Fibroblast of lung (primary cell): ENCODE results near the gene ST8SIA6. TPM values are rescaled to one million over a fixed set of nuclear protein-coding genes. Genes with fewer than 3 reads are reported as not detected.

Experiments
- DNase-seq, 2 donors: peaks; one replicate each; pipeline versions ENCODE4 v3.0.0 to v3.0.0-alpha.2; 2010; ENCODE audit warnings: low read depth in 2 of 2
- H2AFZ ChIP-seq: 2 replicates; pipeline ENCODE4 v1.5.1; 2012; ENCODE audit warnings: low read length, control low read depth, inconsistent platforms
- H3K27ac ChIP-seq: 2 replicates; pipeline ENCODE4 v1.5.1; 2011; ENCODE audit warnings: low read length, control low read depth; ENCODE audit not compliant: insufficient read depth
- H3K27me3 ChIP-seq: 2 replicates; pipeline ENCODE4 v1.5.1; 2011; ENCODE audit warnings: mild to moderate bottlenecking, low read length; ENCODE audit not compliant: control insufficient read depth, insufficient read depth
- H3K36me3 ChIP-seq: 2 replicates; pipeline ENCODE4 v1.5.1; 2011; ENCODE audit warnings: low read length; ENCODE audit not compliant: control insufficient read depth, insufficient read depth
- H3K4me1 ChIP-seq: 2 replicates; pipeline ENCODE4 v1.5.1; 2011; ENCODE audit warnings: low read length; ENCODE audit not compliant: control insufficient read depth, insufficient read depth; ENCODE audit errors: extremely low read depth
- H3K4me2 ChIP-seq: 2 replicates; pipeline ENCODE4 v1.5.1; 2011; ENCODE audit warnings: low read length, control low read depth; ENCODE audit not compliant: insufficient read depth; ENCODE audit errors: extremely low read depth
- H3K4me3 ChIP-seq, 4 experiments: fragments of 200-600 bp in 1 of 4; sonication (generic) in 1 of 4; replicated peaks in 1 of 4; 2 replicates each; pipeline ENCODE4 v1.5.1; 2011 to 2016; ENCODE audit warnings: low read length in 4 of 4, low read depth in 3 of 4, mild to moderate bottlenecking in 3 of 4, control low read depth in 2 of 4, inconsistent platforms in 1 of 4, mixed read lengths in 1 of 4; ENCODE audit not compliant: insufficient read depth in 1 of 4; ENCODE audit errors: control extremely low read depth in 1 of 4
- H3K79me2 ChIP-seq: 2 replicates; pipeline ENCODE4 v1.5.1; 2012; ENCODE audit warnings: mild to moderate bottlenecking, low read length, inconsistent platforms; ENCODE audit not compliant: control insufficient read depth, insufficient read depth
- H3K9ac ChIP-seq: 2 replicates; pipeline ENCODE4 v1.5.1; 2011; ENCODE audit warnings: mild to moderate bottlenecking, low read length, control low read depth; ENCODE audit not compliant: insufficient read depth
- H3K9me3 ChIP-seq: 2 replicates; pipeline ENCODE4 v1.5.1; 2012; ENCODE audit warnings: low read depth, low read length; ENCODE audit not compliant: control insufficient read depth, insufficient read depth
- H4K20me1 ChIP-seq: 2 replicates; pipeline ENCODE4 v1.5.1; 2011; ENCODE audit warnings: low read length; ENCODE audit not compliant: control insufficient read depth, insufficient read depth; ENCODE audit errors: extremely low read depth
- CTCF ChIP-seq, 2 donors: IDR thresholded peaks in 1 of 2; conservative IDR thresholded peaks in 1 of 2; 1 replicate in 1 of 2; 2 replicates in 1 of 2; pipeline ENCODE4 v1.5.1; 2011 to 2012; ENCODE audit warnings: low read length in 2 of 2, control low read depth in 1 of 2, inconsistent platforms in 1 of 2, low read depth in 1 of 2, mild to moderate bottlenecking in 1 of 2
- EZH2 ChIP-seq: IDR thresholded peaks from 2 replicates; pipeline ENCODE4 v1.5.1; 2012; ENCODE audit warnings: low read length, control low read depth, mild to moderate bottlenecking; ENCODE audit errors: missing control alignments
- polyA plus RNA-seq, 2 donors: library from polyadenylated mRNA; depleted of rRNA in 1 of 2; stranded (reverse) in 1 of 2; unstranded in 1 of 2; fragments of >200 nt; gene quantifications; 2 replicates each; pipeline ENCODE4 v1.2.1, GENCODE V29; 2011 to 2012; ENCODE audit warnings: missing spikeins in 1 of 2
- total RNA-seq: library from RNA; depleted of rRNA; stranded (reverse); fragments of >200 nt; gene quantifications from 2 replicates; pipeline ENCODE4 v1.2.1, GENCODE V29; 2014

Gene ST8SIA6
- total and polyA plus RNA-seq, 2 donors (not counting 1 experiment from before 2014, with no cell fraction given): under 0.01 to 0.05 TPM

GRCh38 chr10:17472481-17473227 is 18.3 kb upstream of the ST8SIA6 start:
- DNase-seq: no peak

GRCh38 chr10:17470246-17470645 is 15.9 kb upstream of the ST8SIA6 start:
- Histone ChIP-seq H3K4me2 (no peak overlapping the region), H3K9ac (no peak overlapping the region), H3K36me3 (no peaks in the 10 kb centered on the region), H3K9me3 (no peaks in the 10 kb centered on the region), H3K27ac (no peak overlapping the region), H3K4me1 (no peaks in the 10 kb centered on the region), H4K20me1 (no peaks in the 10 kb centered on the region), H3K79me2 (no peaks in the 10 kb centered on the region), H2AFZ (no peak overlapping the region), H3K27me3 (no peaks in the 10 kb centered on the region), H3K4me3 (no peak overlapping the region)
- TF ChIP-seq CTCF (conservative IDR thresholded peaks at IDR 0.05 in 1 of 2, IDR thresholded peaks at IDR 0.05 in 1 of 2; ENCODE audit: low read depth in 1 of 2, low read length in 2 of 2) (no peak), EZH2 (no peak)
- no peak for DNase-seq

More at GRCh38 chr10:17472481-17473227, 18.3 kb upstream of the ST8SIA6 start:
- no peaks in the 10 kb centered on the region for H3K36me3 ChIP-seq
- no peaks in the 10 kb centered on the region for H3K27me3 ChIP-seq
- no peak overlapping the region for H3K4me3 ChIP-seq
- no peaks in the 10 kb centered on the region for H3K4me1 ChIP-seq
- TF ChIP-seq CTCF (conservative IDR thresholded peaks at IDR 0.05 in 1 of 2, IDR thresholded peaks at IDR 0.05 in 1 of 2; ENCODE audit: low read depth in 1 of 2, low read length in 2 of 2) (no peak), EZH2 (no peak)
- H3K4me2 ChIP-seq: no peak overlapping the region
- H3K27ac ChIP-seq: no peak overlapping the region
- no peaks in the 10 kb centered on the region for H3K9me3 ChIP-seq
- H2AFZ ChIP-seq: no peak overlapping the region
- no peaks in the 10 kb centered on the region for H4K20me1 ChIP-seq
- H3K79me2 ChIP-seq: no peaks in the 10 kb centered on the region
- no peak overlapping the region for H3K9ac ChIP-seq

- no peak for TF ChIP-seq CTCF (conservative IDR thresholded peaks at IDR 0.05 in 1 of 2, IDR thresholded peaks at IDR 0.05 in 1 of 2; ENCODE audit: low read depth in 1 of 2, low read length in 2 of 2)
- DNase-seq: no peak
- H3K4me2 ChIP-seq: no peak overlapping the region
- H3K27ac ChIP-seq: no peak overlapping the region
- H3K4me1 ChIP-seq: no peaks in the 10 kb centered on the region
- H3K79me2 ChIP-seq: no peaks in the 10 kb centered on the region
- no peaks in the 10 kb centered on the region for H3K36me3 ChIP-seq
- H3K9ac ChIP-seq: no peak overlapping the region
- H3K4me3 ChIP-seq: no peak overlapping the region
- H2AFZ ChIP-seq: no peak overlapping the region
- no peaks in the 10 kb centered on the region for H4K20me1 ChIP-seq
- peaks cover 7% of the 10 kb centered on the region for H3K27me3 ChIP-seq
- H3K9me3 ChIP-seq: no peaks in the 10 kb centered on the region
Measured at GRCh38 chr10:17465328-17466125, 11.1 kb upstream of the ST8SIA6 start.
